SKM-1 treated with dmso at 0.1 percent for 144 hours (cell line): ENCODE data around the gene PHF21B.

Source experiments
- DNase-seq: peaks from one replicate; lab custom pipeline; 2025; ENCODE audit not compliant: unreplicated experiment; lab: John Stamatoyannopoulos, UW

The PHF21B gene

DNA sequence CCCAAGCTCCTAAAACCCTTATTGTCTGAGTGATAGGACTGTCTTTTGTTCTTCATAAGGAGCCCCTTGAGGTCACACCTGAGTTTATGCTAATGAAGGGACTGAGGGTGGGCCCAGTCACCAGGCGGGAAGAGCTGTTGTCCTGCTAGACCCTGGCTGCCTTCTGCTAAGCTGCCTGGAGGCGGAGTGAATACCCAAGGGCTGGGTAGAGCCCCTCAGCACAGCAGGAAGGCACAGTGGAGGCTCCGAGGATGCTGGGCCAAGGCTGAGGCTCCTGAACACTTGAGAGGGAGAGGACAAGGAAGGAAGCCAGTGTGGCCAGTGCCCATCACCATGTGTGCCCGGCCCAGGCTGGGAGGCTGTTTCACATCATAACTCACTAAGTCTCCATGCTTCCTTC is 4.8 kb upstream of the PHF21B start:
- no peak for DNase-seq

DNA sequence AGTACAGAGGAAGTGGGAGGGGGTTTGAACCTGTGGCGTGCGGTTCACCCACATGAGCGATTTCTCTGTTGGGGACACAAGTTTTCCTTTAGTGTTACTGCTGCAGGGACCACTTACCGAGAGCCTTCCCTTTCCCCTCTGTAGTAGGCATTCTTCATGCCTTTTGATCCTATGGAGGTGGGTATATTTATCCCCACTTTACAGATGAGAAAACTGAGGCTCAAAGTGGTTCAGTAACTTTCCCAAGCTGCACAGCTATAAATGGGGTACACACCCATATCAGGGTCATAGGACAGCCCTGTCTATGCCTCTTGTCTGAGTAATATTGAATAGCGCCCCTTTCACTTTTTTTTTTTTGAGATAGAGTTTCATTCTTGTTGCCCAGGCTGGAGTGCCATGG is 3.3 kb upstream of the PHF21B start:
- DNase-seq, result no peak

DNA sequence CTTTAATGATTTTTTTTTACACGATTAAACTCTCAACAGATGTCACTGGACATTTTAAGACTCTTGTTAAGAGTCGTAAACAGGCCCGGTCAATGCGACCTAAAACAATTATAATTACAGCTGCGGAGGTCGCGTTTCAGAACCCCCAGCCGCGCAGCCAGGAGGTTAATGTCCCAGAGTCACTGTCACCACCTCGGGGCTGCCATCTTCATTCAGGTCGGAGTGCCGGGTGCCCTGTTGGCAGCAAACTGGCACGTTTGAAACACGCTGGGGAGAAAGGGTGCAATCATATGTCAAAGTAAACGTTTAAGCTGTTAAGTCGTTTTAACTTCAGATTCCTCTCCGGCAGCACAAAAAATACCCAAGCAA is 711 bp upstream of the PHF21B start:
- DNase-seq, result no peak

DNA sequence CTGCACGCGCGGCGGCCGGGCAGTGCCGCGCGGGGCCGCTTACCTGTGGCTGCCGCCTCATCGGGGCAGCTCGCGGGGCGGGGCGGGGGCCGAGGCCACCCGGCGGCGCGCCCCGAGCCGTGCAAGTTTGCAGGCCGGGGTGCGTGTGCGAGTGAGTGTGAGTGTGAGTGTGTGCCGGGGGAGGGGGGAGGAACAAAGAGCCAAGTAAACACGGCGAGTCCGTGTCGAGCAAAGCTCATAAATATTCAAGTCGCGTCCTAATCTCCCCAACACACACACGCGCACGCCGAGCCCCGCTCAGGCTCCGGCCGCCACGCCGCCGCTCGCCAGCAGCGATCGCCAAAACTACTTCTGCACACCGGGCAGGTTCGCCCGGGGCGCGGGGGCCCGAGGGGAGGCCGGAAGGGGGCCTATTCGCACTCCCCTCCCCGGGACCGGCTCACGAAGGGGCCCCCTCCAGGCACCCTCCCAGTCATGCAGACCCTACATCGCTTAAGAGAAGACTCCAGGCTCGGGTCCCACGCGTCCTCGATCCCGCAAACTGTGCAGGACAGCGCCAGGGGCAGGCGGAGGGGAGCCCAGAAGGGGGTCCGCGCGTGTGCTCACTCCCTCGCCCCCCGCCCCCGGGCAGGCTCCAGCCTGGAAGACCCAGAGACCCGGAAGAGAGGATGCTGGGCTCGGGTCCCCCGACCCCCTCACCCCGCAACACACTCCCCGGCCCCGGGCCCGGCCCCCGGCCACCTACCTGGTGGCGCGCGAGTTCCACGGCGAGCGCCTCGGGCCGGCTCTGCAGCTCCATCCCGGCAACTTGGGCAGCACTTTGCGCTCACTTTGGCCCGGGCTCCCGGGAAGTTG is 827 bp downstream of the PHF21B start:
- DNase-seq, result no peak

DNA sequence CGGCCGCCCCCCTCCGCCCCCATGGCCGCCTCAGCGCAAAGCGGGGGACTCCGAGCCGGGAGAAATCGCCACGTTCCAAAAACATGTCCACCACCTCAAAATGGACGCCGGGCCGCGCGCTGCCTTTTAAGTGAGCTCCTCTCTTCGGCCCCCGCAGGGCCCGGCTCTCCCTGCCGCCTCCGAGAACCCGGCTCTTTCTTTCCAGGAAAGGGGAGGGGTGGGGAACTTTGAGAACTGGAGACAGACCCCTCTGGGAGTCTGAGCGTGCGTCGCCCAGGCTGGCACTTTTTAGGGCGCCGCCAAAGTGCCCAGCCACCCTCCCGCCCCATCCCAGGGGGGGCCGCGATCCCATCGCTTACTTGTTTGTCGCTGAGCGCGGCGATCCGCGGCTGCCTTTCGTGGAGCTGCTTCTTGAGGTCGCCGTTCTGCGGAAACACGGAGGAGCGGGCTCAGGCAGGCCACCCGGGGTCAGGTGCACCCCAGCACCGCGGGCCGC is 1.6 kb downstream of the PHF21B start:
- no peak for DNase-seq

DNA sequence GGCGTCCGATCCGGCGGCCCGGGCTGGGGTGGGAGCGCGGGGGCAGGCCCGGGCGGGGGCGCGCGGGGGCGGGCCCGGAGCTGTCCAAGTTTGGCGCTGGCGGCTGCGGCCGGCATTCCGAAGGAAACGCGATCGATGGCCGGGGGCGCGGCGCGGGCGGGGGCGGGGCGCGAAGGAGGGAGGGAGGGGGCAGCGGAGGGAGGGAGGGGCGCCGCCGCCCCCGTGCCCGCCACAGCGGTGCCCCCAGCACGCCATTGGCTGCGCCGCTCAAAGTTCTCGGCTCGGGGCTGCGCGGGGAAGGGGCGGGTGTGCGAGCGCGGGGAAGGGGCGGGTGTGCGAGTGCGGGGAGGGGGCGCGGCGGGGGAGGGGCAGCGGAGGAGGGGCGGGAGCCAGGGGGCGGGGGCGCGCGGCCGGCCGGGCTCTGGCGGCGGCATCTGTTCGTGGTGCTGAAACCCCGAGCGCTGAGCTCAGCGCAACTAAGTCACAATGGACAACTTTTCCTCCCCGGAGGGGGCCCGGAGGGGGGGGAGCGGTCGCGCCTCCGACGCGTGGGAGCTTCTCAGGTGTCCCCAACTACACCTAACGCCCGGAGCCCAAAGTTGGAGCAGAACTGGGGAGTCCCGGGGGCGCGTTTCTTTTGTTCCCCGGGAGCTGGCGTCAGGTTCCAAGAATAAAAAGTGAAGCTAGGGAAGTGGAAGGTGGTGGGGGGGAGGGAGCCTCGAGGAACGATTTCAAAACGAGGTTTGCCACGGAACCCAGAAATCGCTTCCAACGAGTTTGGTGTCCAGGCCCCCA is 2.2 kb downstream of the PHF21B start:
- DNase-seq, result no peak

DNA sequence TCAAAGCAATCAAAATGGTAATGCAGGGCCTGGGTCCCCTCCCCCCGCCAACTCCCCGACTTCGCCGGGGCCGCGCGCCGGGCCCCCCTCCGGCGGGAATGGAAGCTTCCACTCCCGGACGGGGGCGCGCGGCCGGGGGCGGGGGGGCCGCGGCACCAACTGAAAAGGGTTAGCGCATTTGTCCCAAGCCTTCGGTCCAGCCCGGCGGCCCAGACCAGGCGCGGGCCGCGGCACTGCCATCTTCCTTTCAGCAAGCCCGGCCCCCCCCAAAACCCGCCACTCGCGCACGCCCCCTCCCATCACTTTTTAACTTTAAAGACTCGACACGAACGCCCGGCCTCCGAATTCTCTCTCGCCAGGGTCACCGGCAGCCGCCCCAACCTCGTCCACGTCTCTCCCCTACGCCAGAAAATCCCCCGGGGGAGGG is 2.8 kb downstream of the PHF21B start:
- no peak for DNase-seq

DNA sequence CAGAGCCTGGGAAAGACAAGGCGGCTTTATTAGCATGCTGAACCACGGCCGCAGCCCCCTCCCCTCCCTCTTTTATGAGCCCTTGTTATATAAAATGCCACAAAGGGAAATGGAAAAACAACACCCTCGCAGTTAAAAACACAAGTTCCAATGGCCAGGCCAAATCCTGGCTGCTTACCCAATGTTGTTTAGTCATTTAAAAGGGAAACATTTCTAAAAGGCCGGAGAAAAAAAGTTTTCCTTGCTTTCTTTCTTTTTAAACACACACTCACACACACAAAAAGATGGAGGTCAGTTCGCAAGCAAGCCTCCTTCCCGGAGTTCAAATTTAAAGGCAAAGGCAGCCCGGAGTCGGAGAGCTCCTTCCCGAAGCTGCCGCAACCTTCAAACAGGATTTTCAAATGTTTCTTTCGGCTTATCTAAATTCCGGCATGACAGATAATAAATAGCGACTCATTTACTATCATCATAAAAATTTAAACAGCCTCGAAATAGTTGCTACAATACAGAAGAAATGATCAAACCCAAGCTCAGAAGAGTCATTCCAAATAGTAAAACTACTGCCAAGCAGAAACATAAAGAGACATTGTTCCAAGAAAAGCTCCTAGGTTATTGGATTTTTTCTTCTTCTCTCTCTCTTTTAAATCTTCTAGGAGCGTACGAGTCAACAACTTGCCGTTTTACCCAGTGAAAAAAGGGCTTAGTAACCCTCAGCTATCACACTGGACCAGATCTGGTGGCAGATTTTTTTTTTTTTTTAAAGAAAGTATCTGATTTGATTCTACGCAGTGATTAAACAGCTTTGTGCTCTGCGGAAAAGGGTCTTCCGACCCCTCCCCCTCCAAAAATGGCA is 3.5 kb downstream of the PHF21B start:
- DNase-seq, result no peak

DNA sequence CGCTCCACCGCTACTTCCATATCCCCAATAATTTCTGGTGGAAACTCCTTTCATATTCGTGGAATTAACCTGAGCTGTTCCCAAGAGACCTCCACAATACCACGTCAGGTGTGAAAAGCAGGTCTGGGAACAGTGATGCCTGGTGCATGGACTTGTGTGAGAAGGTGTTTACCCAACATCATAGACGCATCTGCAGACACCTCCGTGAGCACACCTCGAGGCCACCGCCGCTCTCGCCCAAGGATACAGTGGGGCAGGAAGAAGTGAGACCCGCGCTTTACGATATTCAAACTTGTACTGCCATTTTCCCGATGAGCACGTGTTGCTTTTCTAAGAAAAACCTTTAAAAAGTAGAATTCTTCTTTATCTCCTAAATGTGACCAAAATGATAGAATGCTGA is 8.2 kb downstream of the PHF21B start:
- no peak for DNase-seq

DNA sequence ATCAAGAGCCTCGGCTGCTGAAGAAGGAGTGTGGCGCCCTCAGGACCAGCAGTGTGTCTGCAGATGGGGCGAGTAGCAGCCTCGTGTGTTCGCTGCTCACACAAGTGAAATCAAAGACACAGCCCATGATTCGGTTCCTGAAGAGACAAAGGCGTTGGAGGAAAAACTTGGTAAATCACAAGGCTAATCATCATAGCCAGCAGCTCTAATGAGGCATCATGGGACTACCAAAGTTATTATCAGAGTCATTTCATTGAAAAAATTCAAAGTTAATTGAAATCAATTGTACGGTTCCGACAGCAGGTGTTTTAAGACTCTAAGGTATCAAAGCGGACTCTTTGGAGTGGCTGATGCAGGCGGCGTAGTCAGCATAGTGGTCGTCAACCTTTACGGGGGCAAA is 9.5 kb downstream of the PHF21B start:
- no peak for DNase-seq

DNA sequence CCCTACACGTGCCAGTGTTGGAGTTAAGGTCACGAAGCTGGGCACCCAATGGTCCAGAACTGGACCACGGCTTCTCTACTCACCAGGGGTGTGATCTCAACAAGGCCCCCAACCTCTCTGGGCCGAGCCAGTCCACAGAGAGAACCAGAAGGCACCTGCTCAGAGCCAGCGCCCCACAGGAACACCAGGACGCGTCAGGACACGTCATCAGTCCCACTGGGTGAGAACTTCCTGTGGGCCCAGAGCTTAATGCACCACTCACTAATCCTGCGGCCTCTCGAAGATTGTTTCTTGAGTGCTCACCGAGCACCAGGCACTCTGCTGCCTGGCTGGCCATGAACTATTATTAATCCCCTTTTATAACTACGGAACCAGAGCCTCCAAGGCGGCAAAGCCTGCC is 10.1 kb downstream of the PHF21B start:
- no peak for DNase-seq

DNA sequence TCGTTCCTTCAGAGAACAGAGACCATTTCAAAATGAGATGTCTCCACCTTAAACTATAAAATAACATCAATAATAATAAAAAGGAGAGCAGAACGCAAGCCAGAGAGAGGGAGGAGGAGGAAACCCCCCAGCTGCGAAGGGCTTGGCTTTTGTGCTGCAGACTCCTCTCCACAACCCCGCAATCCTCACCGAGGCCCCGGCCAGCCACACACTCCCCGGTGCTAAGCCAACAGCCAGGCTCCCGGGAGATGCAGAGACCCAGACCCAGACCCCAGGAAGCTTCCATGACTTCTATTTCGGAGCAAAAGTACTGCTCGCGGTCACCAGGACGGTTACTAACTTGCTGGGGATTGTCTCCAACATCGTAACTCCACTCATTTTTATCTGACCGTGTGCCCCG is 10.6 kb downstream of the PHF21B start:
- no peak for DNase-seq

DNA sequence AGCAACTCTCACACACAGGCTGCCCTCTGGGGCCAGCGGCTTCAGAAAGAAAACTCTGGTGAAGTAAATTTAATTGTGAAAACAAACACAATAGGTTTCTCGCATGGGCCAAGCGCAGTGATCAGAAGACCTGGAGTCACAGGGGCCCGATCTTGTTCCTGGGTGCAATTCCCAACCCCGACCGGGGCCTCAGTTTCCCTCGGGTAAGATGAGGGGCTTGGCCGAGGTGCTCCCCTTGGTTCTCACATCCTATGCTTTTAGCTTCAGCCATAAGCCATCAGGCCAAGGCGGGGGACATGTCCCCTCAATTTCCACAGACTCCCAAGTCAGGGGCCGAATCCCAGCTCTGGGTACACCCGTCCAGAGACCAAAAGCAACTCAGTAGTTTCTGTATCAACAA is 11.5 kb downstream of the PHF21B start:
- no peak for DNase-seq

DNA sequence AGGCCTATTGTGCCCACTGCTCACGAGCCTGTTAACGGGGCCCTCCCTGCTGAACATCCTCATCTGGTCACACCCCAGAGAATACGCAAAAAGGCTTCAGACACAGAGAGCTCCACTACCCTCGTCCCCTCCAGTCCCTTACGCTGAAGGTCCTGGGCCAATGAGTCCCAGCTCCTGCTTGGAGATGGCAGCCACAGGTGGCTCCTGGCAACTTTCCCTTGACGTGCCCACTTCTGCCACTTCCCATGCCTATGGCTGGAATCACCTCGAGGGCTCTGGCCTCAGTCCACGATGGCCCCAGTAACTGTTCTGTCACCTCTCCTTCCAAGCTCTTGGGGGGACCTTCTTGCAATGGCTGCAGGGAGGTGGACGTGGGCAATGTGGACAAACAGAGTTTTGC is 12.7 kb downstream of the PHF21B start:
- DNase-seq, result no peak

DNA sequence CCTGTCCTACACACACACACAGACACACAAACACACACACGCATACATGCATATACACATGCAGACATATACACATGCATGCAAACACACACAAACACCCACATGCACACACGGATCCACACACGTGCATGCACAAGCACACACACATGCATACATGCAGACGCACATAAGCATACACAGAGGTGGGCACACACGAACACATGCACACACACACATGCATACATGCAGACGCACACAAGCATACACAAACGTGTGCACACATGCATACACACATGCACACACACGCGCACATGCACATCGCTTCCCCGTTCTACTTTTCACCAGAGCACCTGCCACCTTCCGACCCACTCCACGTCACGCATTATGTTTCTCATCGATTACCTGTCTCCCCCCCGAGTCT is 13.2 kb downstream of the PHF21B start:
- DNase-seq, result no peak

DNA sequence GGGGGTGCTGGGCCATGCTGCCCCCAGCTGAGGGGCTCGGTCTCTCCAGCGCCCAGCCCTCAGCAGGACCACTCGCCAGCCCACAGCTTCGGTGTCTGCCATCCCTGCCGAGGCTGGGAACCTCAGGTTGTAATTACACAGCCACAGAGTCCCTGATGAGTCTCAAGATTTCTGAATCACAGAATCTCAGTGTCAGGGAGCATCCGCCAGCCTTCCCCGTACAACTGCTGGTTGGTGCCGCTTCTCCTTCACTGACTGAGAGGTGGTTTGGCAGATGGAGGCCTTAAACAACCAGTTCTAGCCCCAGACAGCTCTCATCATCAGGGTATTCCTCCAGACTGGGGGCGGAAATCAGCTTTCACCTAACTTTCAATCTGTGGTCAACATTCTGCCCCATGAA is 13.7 kb downstream of the PHF21B start:
- no peak for DNase-seq

DNA sequence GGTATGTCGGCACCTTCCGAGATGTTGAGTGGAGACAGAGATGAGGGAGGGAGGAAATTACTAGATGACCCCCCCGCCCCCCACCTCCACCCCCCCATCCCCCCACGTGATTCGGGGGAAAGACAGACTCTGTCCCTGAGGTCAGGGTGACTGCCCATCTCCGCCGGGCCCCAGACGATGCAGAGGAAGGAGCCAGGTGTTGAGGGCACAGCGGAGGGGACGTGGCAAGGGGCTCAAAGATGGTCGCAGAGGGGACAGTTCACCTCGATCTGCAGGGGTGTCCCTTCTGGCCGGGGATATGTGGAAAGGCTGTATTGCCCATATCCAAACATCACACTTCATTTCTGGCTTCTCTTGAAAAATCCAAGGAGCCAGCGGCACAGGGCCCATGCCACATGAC is 14.1 kb downstream of the PHF21B start:
- no peak for DNase-seq

DNA sequence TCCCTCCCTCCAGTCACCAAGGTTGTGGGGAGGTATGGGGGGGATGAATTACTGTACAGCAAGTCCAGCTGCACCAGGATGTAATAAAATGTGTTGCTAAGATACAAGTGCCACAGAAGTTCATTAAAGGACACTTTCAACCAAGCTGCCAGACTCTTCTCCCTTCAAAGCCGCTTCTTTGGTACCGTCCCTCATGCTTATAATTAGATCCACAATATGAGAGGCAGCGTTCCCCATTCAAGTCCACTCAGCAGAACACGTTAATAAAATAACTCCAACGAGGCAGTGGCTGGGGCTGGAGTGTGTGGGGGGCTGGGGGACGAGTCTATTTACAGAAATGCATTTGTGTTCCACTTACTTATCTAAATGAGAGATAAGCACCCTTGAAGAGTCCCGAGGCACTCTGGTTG is 14.7 kb downstream of the PHF21B start:
- DNase-seq, result no peak

DNA sequence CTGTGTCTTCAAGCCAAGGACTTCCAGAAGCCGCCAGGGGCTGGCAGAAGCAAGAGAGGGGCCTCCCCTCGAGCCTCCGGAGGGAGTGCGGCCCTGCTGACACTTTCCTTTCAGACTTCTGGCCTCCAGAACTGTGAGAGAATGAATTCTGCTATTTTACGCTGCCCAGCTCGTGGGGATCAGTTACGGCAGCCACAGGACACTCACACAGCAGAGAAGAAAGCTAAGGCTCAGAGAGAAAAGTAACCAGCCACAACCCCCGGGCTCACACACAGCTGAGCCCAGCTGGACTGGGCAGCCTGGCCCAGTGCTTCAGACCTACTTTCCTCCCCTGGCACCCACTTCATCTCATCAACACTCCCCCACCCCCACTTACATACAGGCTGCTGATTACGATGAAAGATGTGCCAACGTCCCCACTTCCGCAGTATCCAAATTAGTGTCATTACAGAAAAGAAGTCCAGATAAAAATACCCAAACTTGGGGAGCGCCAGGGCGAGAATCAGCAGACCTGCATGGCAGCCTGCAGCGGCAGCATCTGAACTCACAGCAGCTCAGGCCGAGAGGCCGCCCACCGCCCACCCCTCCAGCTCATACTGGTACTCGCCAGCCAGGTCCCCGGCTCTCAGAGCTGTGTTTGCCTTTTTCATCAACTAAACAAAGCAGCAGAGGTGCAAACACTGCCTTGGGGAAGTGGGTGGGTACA is 15.3 kb downstream of the PHF21B start:
- no peak for DNase-seq

DNA sequence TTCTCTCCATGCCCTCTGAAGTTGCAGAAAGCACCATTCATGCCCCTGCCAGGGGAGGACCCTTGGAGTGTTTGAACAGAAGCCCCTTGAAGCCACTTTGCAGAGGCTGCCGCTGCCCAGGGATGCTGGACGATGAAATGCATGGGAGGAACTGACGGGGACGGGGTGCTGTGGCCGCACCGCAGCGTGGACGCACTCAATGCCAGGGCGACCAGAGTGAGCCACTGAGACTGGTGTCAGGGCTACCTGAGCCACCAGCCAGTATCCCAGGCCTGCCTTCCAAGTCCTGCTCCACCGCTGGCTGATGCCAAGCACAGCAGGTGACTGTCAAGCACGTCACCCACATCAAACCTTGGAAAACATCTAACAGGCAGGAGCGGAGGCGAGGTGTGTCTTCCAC is 17.6 kb downstream of the PHF21B start:
- DNase-seq, result no peak

DNA sequence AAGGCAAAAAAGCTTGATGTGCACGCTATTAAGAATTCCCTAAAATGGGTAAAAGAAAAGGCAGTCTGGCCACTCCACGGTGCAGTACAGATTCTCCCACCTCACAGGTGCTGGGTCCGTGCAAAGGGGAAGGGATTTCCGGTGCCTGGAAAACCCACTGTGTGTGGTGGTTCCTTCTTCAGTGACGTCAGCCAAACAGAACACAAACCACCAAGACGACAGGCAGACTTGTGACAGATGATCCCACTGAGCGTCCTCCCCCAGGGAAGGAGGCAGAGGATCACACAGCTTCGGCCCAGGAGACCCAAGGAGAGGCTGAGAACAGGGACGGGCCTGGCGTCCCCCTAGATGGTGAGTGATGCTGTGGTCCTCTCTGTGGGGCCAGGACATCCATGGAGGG is 18.6 kb downstream of the PHF21B start:
- no peak for DNase-seq
